GM21717 (cell line): ENCODE results near the gene QDPR.
"Not testable (repeated sequence)": the region's sequence is repeated elsewhere in the genome, so short reads cannot be mapped to it uniquely, and the experiment has no call there.

ENCODE experiments used
- ATAC-seq: cut with Tn5 transposase; IDR thresholded peaks from one replicate; pipeline ENCODE4 v1.9.1; 2021; ENCODE audit warnings: mild to moderate bottlenecking, moderate library complexity; ENCODE audit not compliant: unreplicated experiment

QDPR gene

GRCh38 chr4:17511950-17512795, at the start of gene QDPR:
QDPR (minus strand) TSS chr4:17512090; CDS start chr4:17512054, 36 bp downstream.
- ATAC-seq: peak; percentile 97

- no peak for ATAC-seq
Measured at GRCh38 chr4:17561195-17561909, 49.5 kb upstream of the QDPR start.

GRCh38 chr4:17560065-17560673, 48.3 kb upstream of the QDPR start:
- no peak for ATAC-seq

- ATAC-seq: no peak
Measured at GRCh38 chr4:17559709-17560048, 47.8 kb upstream of the QDPR start.

GRCh38 chr4:17558941-17559708, 47.2 kb upstream of the QDPR start:
- no peak for ATAC-seq

- no peak for ATAC-seq
Measured at GRCh38 chr4:17557880-17558279, 46.0 kb upstream of the QDPR start.

- ATAC-seq: no peak
Measured at GRCh38 chr4:17556498-17556897, 44.6 kb upstream of the QDPR start.

- no peak for ATAC-seq
Measured at GRCh38 chr4:17554568-17554967, 42.7 kb upstream of the QDPR start.

- ATAC-seq: no peak
Measured at GRCh38 chr4:17552427-17552826, 40.5 kb upstream of the QDPR start.

- no peak for ATAC-seq
Measured at GRCh38 chr4:17550549-17550948, 38.7 kb upstream of the QDPR start.

- no peak for ATAC-seq
Measured at GRCh38 chr4:17546678-17547077, 34.8 kb upstream of the QDPR start.

- ATAC-seq: no peak
Measured at GRCh38 chr4:17546222-17546621, 34.3 kb upstream of the QDPR start.

GRCh38 chr4:17545374-17546140, 33.7 kb upstream of the QDPR start:
- ATAC-seq: no peak

GRCh38 chr4:17544831-17545234, 32.9 kb upstream of the QDPR start:
- no peak for ATAC-seq

- ATAC-seq: no peak
Measured at GRCh38 chr4:17544205-17544604, 32.3 kb upstream of the QDPR start.

GRCh38 chr4:17537060-17537459, 25.2 kb upstream of the QDPR start:
- ATAC-seq: not testable (repeated sequence)

- ATAC-seq: no peak
Measured at GRCh38 chr4:17535906-17536305, 24.0 kb upstream of the QDPR start.

- peak; percentile 49 for ATAC-seq
Measured at GRCh38 chr4:17535242-17535641, 23.4 kb upstream of the QDPR start.

- ATAC-seq: no peak
Measured at GRCh38 chr4:17534705-17535104, 22.8 kb upstream of the QDPR start.

GRCh38 chr4:17531538-17532285, 19.8 kb upstream of the QDPR start:
- no peak for ATAC-seq
